KMS-11 (cell line): ENCODE measurements around the gene SECISBP2L.

Source experiments
- H2AFZ ChIP-seq: fragments of 200-600 bp; sonication (generic); 2 replicates; pipeline ENCODE4 v1.6.1; 2016; ENCODE audit warnings: antibody characterized with exemption, mixed run types, low read depth
- H3K27ac ChIP-seq: fragments of 200-600 bp; sonication (generic); 2 replicates; pipeline ENCODE4 v1.6.1; 2016; ENCODE audit warnings: mild to moderate bottlenecking, mixed run types
- H3K27me3 ChIP-seq: fragments of 200-600 bp; sonication (generic); 2 replicates; pipeline ENCODE4 v1.6.1; 2017; ENCODE audit warnings: mild to moderate bottlenecking, low read depth, mixed run types, moderate library complexity; ENCODE audit not compliant: insufficient read depth
- H3K36me3 ChIP-seq: fragments of 200-600 bp; sonication (generic); 2 replicates; pipeline ENCODE4 v1.6.1; 2017; ENCODE audit warnings: mild to moderate bottlenecking, mixed run types; ENCODE audit not compliant: insufficient read depth
- H3K4me1 ChIP-seq: fragments of 200-600 bp; sonication (generic); 2 replicates; pipeline ENCODE4 v1.6.1; 2016; ENCODE audit warnings: mild to moderate bottlenecking, low read depth, mixed run types; ENCODE audit not compliant: poor library complexity, severe bottlenecking
- H3K4me2 ChIP-seq: fragments of 200-600 bp; sonication (generic); 2 replicates; pipeline ENCODE4 v1.7.0; 2016; ENCODE audit warnings: mild to moderate bottlenecking, mixed run types
- H3K4me3 ChIP-seq: fragments of 200-600 bp; sonication (generic); IDR thresholded peaks from 2 replicates; pipeline ENCODE4 v1.6.1; 2017; ENCODE audit warnings: low read depth, low read length, mixed read lengths; ENCODE audit not compliant: insufficient read depth
- H3K79me2 ChIP-seq: fragments of 200-600 bp; sonication (generic); 2 replicates; pipeline ENCODE4 v1.6.1; 2016; ENCODE audit warnings: low read depth, mixed run types; ENCODE audit not compliant: insufficient read depth
- H3K9ac ChIP-seq: fragments of 200-600 bp; sonication (generic); 2 replicates; pipeline ENCODE4 v1.6.1; 2016; ENCODE audit warnings: mild to moderate bottlenecking, mixed run types
- H4K20me1 ChIP-seq: fragments of 200-600 bp; sonication (generic); 2 replicates; pipeline ENCODE4 v1.6.1; 2016; ENCODE audit warnings: mild to moderate bottlenecking, mixed run types; ENCODE audit not compliant: insufficient read depth
- TF ChIP-seq, protein P1 (sequence below): fragments of 200-600 bp; sonication (generic); conservative IDR thresholded peaks from 2 replicates; pipeline ENCODE4 v1.6.1; 2017; ENCODE audit warnings: low read depth, mild to moderate bottlenecking, antibody characterized with exemption, low read length, moderate library complexity, mixed read lengths

Gene SECISBP2L

DNA sequence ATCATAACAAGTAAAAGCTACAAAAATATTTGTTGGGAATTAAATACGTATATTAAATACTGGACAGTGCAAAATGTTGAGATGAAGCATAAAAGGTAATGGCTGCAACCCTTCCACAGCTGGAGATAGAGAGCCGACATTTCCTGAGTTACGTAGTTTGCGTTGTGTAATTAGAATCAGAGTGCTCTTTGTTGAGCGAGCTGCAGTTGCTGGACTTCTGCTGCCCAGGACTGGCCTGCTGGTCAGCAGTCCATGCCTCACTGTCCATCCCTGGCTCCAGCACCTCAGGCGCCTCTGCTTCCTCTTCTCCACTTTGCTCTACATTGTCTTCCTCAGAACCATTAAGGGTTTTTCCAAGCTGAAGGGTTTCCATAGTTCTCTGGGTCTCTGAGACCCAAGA lies 54.1 kb downstream of the SECISBP2L start:
- H4K20me1 ChIP-seq: no peaks in the 10 kb centered on the region
- no peak overlapping the region for H3K27ac ChIP-seq
- no peak overlapping the region for H3K4me3 ChIP-seq
- H3K4me2 ChIP-seq: no peak overlapping the region
- TF ChIP-seq, protein P1, sequence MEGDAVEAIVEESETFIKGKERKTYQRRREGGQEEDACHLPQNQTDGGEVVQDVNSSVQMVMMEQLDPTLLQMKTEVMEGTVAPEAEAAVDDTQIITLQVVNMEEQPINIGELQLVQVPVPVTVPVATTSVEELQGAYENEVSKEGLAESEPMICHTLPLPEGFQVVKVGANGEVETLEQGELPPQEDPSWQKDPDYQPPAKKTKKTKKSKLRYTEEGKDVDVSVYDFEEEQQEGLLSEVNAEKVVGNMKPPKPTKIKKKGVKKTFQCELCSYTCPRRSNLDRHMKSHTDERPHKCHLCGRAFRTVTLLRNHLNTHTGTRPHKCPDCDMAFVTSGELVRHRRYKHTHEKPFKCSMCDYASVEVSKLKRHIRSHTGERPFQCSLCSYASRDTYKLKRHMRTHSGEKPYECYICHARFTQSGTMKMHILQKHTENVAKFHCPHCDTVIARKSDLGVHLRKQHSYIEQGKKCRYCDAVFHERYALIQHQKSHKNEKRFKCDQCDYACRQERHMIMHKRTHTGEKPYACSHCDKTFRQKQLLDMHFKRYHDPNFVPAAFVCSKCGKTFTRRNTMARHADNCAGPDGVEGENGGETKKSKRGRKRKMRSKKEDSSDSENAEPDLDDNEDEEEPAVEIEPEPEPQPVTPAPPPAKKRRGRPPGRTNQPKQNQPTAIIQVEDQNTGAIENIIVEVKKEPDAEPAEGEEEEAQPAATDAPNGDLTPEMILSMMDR: no peak
- no peaks in the 10 kb centered on the region for H3K79me2 ChIP-seq
- H3K36me3 ChIP-seq: no peaks in the 10 kb centered on the region
- H3K9ac ChIP-seq: no peak overlapping the region
- no peaks in the 10 kb centered on the region for H3K4me1 ChIP-seq
- no peaks in the 10 kb centered on the region for H3K27me3 ChIP-seq
- no peak overlapping the region for H2AFZ ChIP-seq

DNA sequence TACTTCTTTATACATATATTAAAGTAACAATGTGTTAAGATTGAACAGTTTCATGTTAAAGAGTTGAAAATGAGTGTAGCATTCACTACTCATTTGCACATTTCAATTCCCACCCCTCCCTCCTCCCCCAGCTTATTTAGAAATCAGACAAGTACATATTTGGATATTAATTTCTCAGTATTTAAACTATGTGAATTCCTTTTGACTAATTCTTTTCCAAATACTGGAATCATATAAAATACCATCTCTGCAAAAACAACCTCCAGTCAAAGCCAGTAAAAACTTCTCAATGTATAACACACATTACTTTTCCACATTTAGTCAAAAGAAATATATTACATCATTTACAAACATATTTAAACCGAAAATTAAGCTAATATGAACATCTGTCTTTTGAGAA lies 57.1 kb downstream of the SECISBP2L start:
- Histone ChIP-seq H4K20me1 (no peaks in the 10 kb centered on the region), H3K36me3 (no peaks in the 10 kb centered on the region), H3K4me3 (no peak overlapping the region), H3K4me2 (no peak overlapping the region), H2AFZ (no peak overlapping the region), H3K27me3 (no peaks in the 10 kb centered on the region), H3K9ac (no peak overlapping the region), H3K79me2 (no peaks in the 10 kb centered on the region), H3K27ac (no peak overlapping the region), H3K4me1 (no peaks in the 10 kb centered on the region)
- TF ChIP-seq, protein P1: no peak

DNA sequence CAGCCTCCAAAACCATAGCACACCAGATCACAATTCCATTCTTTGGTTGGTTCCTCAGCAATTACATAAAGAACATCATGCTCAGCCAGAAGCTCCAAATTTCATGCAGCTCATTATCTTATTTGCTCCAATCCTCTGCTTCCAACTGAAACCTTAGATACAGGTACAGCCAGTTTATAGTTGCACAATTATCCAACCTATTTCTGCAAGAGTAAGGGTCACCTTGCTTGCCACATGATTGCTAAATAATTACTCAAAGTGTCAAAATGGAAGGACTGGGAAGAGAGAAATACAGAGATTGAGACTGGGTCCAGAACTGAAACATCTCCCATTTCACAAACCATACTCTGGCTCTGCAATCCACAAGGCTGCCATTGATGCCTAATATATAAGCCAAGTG lies 59.1 kb downstream of the SECISBP2L start:
- no peaks in the 10 kb centered on the region for H3K36me3 ChIP-seq
- H3K4me1 ChIP-seq: no peaks in the 10 kb centered on the region
- no peak overlapping the region for H3K27ac ChIP-seq
- H2AFZ ChIP-seq: no peak overlapping the region
- H3K9ac ChIP-seq: no peak overlapping the region
- no peaks in the 10 kb centered on the region for H3K27me3 ChIP-seq
- H3K4me2 ChIP-seq: no peak overlapping the region
- H3K79me2 ChIP-seq: no peaks in the 10 kb centered on the region
- TF ChIP-seq, protein P1: no peak
- no peak overlapping the region for H3K4me3 ChIP-seq
- H4K20me1 ChIP-seq: no peaks in the 10 kb centered on the region

DNA sequence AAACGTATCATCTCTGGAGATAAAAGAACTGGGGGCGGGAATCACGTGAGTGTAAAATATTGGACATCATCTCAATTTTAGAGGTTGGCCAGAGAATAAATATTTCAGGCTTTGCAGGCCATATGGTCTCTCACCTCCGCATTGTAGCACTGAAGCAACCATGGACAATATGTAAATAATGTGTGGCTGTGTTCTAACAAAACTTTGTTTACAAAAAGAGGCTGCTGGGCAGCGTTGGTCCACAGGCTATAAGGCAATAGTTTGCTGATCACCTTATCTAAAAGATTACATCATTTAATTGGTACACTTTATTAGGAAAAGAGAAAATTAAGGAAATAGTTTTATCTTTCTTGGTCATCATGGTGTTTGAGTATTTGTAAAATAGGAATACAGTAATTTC lies 60.0 kb downstream of the SECISBP2L start:
- H3K9ac ChIP-seq: no peak overlapping the region
- TF ChIP-seq, protein P1: no peak
- H2AFZ ChIP-seq: no peak overlapping the region
- no peaks in the 10 kb centered on the region for H3K79me2 ChIP-seq
- no peak overlapping the region for H3K4me3 ChIP-seq
- no peaks in the 10 kb centered on the region for H3K4me1 ChIP-seq
- H3K27me3 ChIP-seq: no peaks in the 10 kb centered on the region
- no peak overlapping the region for H3K4me2 ChIP-seq
- H3K36me3 ChIP-seq: no peaks in the 10 kb centered on the region
- no peaks in the 10 kb centered on the region for H4K20me1 ChIP-seq
- no peak overlapping the region for H3K27ac ChIP-seq
